ENCODE data around the gene CTIF.

Gene CTIF

DNA sequence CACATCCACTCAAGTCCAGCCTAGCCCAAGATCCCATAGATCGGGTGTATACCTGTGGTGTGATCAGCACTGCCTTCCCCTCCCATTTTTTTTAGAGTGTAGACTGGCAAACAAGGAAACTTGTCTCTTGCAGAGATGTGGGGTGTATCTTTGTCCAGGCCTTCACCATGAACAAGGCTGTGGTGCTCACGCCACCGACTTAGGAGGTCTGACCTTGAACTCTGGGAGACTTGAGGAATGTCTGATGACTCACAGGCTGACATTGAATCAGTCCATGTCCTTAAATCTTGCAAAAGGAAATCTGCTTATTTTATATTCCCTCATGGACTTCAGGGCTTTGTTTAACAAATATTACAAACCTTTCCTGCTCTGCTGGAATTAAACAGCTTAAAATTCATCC is 4.5 kb upstream of the CTIF start:
- no peak for DNase-seq

DNA sequence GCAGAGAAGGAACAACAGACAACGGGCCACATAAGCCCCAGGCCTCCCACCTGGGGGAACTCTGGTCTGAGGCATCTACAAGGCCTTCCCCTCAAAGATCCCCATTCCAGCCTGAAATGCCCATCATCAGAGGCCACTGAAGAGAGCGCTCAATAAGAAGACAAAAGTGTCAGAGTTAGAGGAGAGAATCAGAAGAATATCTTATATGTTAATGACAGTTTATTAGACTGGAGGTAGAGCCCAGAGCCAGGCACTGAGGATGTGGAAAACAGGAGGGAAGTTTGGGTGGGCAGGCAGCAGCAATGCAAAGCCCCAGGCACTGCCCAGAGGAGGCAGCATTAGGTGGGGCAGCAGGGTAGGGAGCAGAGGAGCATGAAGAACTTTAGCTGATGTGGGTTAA is 2.9 kb upstream of the CTIF start:
- DNase-seq, result no peak

DNA sequence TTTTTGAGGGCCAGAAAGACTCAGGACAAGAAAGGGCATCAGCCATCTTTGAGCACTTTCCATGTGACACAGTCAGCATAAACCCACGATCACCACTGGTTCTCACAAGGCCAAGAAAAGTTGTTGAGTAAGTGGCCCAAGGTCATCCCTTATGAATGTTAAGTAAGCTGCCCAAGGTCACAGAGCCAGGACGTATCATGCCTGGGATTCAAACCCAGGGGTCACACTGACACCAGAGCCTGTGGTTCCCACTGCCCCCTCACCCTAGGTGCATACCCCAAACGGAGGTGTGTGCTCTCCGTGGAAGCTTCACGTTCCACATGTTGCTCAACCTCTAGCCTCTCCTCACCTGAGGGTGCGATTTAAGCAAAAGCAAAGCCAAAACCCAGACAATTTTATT is 2.3 kb upstream of the CTIF start:
- no peak for DNase-seq

DNA sequence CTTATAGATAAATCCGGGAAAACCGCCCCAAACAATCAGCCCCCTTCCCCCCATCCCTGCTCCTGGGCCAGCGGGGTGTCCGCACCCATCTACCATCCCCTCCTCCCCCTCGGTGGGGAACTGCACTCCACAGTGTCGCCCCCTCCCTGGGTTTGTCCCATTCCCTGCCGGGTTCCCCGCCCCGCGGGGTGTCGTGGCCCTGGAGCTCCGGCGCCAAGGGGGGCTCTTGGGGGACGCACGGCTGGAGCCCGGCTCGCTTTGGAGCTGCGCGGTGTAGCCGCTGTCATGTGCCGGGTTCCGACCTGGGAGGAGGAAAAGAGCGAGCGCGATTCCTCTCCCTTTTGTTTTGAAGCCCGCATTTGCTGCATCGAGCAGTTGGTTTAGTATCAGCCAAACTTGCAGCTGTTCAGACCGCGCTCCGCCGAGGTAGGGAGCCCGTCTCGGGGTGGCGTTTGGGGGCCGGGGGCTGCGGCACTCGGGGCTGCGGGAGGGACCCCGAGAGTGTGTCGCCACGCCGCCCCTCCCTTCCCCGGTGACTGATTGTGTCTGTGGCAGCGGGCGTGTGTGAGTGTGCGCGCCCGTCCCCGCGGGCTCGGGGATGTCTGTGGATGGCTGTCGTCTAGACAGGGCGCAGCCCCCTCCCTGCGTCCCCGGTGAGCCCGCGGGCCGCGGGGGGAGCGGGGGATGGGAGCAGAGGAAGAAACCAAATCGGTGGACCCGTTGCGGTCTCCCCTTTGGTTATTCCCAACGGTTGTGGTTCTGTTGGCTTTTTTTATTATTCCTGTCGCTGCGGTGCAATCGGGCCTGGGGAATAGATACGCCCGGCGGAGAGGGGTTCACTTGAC is 797 bp downstream of the CTIF start:
- peak in 1 of 2 experiments; percentile 33 for DNase-seq

DNA sequence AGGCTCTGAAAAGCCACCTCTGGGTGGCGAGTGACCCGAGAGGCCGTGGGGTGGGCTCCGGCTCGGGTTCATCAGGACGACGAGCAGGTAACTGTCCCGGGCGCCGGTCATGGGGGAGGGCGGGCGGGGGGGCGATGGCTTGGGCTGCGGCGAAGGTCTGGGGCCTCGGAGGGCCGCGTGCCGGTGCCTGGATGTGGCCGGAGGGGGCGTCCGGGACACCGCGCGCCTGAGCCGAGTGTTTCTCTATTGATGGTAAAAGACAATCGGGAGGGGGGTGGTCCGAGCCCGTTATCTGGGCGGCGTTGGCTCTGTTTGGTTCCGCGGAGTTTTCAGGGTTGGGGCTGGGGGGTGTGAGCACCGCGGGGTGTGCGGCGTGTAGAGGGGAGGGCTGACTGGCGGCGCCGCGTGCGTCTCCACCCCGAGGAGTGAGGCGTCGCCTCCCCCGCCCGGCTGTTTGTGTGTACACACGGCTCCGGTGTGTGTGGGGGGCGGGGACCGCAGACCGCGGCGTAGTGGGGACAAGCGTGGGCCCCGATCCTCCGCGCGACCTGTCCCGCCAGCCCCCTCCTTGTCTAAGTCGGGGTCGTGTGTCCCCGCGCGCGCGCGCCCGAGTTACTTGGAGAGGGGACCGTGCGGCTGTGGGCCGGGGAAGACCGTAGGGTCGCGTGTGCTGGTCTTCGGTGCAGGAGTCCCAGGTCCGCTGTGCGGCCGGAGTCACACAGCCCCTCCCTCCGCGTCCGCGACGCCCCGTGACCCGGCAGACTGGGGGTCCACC is 1.6 kb downstream of the CTIF start:
- no peak for DNase-seq

DNA sequence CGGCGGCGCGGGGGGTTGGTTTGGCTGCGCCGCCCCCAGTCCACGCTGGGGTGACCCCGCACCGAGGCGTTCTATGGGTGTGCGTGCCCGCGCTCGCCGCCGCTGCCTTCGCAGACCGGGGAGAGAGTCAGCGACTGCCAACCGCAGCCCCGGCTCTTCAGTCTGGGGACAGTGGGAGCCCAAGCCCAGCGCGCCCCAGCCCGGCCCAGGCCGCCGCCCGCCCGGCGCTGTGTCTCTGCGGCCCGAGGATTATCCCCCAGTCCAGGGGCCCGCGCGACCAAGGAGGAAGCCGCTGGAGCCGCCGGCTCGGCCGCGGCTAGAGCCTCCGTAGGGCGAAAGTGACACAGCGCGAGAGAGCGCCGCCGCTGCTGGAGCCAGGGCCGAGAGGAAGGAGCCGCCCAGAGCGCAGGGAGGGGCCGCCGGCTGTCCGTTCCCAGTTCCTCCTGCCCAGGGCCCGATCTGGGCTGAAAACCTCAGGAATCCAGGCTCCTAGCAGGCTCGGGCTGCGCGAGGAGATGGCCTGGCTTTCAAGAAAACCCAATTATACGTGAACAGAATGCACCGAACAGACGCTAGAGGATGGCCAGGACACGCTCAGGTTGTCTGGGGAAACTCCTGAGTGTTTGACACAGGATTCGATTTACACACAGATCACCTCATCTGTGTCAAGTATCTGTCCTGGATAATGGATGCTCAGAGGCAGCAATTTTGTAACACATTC is 2.4 kb downstream of the CTIF start:
- peak in 1 of 2 experiments; percentile 39 for DNase-seq

DNA sequence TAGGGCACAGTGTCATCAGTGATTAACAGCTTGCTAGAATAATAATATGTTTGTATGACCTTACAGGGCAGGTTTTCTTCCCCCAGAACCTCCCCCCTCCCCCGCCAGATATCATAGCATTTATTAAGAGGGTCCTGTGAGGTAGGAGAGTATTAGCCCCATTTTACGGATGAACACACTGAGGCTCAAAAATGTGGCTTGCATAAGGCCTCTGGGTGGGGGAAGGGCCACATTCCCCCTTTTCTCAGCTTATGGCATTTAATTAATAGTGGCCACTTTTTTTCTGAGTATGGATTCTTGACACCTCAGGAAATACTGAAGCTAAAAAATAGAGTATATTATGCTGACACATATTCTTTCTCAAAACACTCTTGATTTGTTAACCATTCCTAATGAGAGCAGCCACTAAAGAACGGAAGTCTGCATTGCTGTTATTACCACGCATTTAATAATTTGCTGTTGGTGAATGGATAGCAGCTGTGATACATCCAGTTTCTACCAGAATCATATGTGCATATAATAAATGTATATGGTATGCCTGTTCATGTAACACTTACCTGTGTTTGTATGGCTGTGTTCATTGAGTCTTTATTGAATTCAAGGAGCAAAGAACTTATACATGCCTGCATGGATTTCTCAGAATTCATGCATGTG is 3.0 kb downstream of the CTIF start:
- DNase-seq, result no peak

DNA sequence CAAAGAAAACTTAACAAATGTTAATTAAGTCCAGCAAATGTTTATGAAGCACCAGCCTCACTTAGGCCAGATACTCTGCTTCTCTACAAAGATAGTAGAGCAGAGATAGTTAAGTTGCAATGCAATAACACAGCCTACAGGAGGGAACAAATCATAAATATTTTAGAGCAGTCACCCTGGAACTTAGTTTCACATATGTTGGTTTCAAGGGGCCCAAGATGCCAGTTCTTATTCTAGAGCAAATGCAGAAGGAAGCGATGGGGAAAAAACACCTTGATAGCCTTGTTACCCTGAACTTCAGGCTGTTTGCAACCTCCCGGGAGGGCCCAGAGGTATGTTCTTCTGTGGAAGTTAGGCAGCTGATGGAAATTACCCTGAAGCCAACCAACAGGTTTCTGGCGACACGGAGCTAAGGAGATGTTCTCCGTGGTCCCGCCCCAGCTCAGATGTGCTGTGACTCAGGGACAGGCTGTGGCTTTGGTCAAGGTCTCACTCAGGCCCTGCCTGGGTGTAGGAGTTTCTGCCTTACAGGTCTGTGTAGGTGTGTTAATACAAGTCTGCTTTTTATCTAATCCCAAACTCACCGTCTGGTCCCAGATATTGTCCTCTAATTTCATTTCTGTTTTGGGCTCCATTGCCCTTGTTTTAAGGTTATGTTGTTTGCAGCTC is 3.8 kb downstream of the CTIF start:
- DNase-seq, result no peak

DNA sequence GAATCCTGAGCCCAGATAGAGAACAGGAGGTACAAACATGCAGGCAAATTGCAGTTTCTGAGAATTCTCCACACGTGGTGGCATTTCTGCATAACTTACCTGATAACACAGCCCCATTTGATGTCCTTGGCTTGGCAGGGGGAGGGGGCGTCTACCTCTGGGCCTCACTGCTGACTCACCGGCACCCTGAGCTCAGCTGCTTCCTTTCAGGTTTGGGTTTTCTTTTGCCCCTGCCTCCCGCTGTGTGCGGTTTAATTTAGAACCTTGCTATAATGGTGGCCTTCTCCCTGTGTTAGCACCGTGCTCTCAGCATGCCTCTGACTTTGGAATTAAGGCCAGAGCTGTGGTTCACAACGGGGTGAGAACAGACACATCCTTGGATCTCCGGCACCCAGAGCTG is 4.4 kb downstream of the CTIF start:
- no peak for DNase-seq

DNA sequence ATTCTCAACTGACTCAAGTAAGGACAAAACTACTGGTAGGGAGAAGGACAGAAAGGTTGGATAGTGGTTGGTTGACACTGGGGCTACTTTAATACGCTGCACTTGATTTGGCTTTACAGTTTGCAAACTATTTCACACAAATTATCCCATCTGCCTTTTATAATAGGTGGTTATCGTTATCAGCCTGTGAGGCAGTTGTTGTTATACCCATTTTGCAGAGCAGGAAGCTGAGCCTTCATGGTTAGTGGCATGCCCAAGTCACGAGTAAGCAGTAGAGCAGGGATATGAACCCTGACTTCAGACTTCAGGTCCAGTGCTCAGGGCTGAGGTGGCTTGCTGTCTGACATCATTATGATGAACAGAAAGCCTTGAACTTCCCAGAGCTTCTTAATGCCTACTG is 5.3 kb downstream of the CTIF start:
- no peak for DNase-seq

DNA sequence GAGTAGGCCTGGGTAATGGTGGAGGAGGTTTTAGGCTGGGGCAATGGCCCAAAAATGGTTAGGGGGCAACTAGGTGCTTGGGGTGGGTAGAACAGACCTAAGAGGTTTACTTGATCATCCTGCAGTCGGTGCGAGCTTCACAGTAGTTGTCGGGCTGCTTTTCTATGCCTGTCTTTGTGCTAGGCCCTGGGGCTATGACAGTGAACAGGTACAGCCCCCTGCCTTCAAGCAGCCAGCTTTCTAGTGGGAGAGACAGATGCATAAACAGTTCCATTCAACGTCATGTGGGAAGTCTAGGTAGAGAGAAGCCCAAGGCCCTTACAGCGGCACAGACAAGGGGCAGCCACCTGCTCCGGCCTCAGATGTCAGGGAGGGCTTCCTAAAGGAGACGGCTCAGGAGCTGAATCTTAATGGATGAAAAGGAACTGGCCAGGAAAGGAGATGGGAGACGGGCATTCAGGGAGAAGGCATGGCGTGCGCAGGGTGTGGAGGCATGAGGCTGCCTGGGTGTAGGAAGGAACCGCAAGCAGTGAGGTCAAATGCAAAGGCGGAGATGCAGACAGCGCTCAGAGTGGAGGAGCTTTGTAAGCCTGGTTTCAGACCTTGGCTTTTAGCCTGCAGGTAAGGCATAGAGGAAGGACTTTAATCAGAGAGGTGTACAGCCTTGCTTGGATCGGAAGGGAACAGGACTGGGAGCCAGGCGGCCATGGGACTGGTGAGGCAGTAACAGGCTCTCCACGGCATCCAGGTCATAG is 6.0 kb downstream of the CTIF start:
- DNase-seq, result no peak

DNA sequence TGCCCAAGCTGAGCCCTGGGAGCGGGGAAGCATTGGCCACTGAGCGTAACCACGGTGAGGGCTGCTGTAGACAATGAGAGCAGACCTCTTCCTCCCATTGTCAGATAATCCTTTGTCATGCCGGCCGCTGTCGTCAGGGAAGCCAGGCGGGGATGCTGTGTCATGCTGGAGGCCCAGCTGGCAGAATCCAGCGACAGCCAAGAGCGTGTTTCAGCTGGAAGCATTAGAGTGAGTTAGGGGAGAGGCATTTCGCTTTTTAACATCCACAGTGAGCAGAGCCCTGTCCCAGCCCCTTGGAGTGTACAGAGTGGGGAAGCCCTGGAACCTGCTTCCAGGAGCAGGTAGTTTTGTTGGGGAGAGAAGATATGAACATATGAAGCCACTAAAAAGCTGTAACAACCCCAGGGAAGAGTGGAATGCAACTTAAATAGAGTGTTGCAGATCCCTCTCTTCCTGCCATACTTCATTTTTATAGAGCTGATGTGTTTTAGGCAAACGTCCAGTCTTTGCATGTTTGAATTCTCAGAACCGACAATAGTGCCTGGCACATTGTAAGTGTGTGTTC is 7.0 kb downstream of the CTIF start:
- DNase-seq, result peak in 1 of 2 experiments; percentile 27

DNA sequence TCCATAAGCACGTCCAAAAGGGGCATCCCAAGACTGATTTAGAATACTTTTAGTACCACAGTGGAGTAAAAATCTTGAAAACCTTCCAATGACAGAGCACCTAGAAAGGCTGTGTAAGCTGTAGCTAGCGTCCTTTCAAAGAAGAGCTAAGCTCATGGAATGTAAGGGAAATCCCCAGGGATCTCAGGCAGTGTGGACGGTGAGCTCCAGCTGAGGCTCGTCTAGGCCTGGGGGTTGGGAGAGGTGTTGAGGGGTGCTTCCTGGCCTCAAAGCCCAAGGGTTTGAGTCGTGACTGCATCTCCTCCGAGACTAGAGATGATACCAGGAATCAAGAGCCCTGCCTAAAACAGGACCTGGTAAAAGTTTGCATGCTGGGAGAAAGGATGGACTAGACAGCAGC is 7.6 kb downstream of the CTIF start:
- DNase-seq, result no peak

DNA sequence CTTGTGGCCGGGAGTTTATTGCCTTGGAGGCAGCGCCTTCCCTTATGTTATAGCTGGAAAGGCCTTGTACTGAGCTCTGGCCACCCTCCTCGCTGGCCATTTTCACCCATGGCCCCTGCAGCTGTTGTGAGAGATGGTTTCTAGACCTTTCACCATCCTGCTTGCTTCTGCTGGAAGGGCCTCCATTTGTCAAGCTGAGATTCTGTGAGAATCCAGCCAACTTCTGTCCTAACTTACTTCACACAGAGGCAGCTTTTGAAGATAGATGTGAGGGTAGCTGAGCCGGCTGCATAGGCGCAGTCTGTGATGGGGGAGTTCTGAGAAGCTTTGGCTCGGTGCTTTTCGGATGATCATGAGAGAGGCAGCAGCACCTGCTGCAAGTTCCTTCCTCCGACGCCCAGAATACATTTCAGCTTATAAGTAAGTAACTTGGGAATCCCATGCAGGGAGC is 8.7 kb downstream of the CTIF start:
- no peak for DNase-seq

DNA sequence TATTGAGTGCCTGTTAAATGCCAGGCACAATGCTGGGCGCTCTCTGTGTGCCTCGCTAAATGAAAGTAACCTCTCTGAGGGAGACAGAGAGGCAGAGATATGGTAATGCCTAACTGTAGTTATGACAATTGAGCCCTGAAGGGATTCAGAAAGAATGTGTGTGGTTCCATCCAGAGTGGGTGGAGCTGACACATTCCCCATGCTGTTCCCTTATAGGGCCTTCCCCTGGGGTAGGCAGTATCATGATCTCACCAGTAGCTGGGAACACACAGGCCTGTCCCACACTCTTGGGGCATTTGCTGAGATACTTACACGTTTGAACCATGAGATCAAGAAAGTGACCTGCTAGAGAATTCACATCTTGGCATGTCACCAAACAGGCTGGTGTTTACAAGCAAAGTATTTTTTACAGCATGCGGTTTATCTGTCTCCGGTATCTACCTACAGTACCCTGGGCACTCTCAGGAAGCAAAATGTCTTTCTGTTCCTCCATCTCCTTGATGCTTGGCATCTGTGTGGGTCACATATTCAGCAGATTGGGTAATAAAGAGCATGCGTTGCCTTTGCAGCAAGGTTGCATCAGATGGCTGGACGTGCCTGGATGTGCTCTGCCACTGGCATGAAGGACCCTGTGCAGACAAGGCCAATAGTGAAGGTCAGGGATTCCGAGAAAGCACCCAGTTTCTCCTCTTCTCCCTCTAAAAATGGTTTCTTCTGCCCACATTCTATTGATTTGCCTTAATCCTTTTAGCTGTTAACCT is 9.4 kb downstream of the CTIF start:
- peak in 1 of 2 experiments; percentile 46 for DNase-seq

DNA sequence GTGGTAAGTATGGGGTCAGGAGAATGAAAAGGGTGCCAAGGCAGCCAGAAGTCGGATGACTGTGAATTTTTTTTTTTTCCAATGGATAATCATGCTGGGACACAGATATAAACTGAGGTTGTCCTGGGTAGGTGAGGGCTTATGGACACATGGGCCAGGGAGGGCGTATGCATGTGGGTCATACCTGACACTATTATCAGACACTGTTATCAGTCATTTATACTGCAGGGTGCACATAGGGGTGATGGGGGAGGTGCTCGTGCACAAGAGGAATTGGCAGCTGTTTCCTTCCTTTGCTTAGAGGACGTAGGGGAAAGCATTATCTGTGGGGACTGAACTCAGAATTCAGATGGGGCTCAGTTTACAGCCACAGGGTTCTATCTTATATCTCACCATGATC is 10.1 kb downstream of the CTIF start:
- DNase-seq, result no peak

DNA sequence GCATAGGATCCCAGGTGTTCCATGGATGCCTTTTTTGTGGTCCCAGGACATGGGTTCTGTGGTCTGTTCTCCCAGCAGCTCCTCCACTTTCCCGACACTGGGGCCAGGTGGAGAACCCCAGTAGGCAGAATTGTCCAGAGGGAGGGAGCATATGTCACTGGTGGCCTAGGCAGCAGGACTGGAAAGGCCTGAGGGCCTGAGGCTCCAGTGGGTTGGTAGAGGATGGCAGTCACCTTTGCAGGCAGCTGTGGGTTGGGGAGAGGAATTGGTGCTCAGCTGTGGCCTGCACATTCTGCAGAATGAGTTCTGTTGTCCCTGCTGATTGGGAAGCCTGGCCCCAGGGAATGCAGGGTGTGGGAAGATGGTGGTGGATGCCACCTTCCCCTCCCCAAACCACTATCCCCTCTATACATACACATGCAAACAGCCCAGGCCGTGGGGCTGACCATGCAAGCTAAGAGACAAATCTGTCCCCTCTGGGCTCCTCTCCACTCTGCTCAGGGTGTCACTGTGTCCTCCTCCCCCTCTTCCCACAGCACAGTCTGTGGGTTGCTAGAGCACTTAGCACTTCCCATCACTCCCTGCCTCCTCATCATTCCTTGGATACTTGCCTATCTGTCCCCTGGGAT is 11.4 kb downstream of the CTIF start:
- DNase-seq, result no peak

DNA sequence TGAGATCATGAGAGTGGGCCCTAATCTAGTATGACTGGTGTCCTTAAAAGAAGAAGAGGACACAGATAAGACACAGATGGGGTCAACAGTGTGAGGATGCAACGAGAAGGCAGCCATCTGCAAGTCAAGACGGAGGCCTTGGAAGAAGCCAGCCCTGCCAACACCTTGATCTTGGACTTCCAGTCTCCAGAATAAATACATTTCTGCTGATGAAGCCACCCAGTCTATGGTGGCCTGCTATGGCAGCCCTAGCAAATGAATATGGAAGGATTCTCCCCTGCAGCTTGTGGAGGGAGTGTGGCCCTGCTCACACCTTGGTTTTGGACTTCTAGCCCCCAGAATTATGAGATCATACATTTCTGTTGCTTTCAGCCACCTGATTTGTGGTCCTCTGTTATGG is 12.3 kb downstream of the CTIF start:
- no peak for DNase-seq

DNA sequence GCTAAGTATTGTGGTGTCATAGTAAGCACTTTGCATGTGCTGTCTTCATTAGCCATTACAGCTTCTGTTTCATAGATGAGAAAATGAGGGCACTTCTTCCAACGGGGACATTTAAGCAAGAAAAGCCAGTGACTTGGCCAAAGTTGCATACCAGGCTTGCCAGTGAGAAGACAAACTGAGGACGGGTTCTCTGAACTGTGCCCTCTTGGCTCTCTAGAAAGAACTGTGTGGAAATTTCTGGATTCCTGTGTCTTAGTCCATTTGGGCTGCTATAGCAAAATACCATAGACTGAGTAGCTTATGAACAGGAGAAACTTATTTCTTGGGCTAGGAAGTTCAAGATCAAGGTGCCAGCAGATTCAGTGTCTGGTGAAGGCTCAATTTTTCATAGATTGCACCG is 13.3 kb downstream of the CTIF start:
- DNase-seq, result no peak

DNA sequence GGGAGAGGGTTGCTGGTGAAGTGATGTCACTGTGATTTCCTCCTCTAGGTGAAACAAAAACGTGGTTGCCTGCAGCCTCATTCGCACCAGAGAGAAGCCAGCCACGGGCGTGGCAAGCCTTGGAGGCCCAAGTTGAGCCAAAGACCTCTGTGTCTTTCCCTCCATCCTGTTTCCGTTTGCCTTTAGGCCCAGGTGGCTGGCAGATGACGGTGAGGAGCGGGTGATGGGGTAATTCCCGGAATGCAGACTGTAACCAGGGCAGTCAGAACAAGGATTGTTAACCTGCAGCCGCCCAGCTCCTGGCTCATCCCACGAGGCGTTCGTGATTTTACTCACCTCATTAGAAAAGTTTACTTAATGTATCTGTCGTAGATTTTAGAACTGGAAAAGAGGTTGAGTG is 14.4 kb downstream of the CTIF start:
- no peak for DNase-seq
